T-helper 22 cell (primary cell): ENCODE data around the gene HSD17B1.
"Not testable (repeated sequence)": the region's sequence is repeated elsewhere in the genome, so short reads cannot be mapped to it uniquely, and the experiment has no call there.

Experiments
- DNase-seq: peaks from one replicate; pipeline ENCODE4 v3.0.0-alpha.2; 2020; ENCODE audit warnings: low read depth

HSD17B1 gene

DNA sequence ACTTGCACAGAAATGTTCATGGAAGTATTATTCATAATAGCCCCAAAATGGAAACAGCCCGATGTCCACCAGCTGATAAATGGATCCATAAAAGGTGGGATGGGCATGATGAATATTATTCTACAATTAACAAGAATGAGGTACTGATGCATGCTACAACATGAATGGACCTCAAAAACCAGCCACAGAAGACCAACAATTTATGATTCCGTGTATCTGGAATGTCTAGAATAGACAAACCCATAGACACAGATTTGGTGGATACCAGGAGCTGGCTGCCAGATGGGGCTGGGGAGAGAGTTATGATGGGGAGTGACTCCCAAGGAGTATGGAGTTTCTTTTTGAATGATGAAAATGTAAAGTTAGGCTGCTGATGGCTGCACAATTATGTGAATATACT lies 27.5 kb upstream of the HSD17B1 start:
- no peak for DNase-seq

DNA sequence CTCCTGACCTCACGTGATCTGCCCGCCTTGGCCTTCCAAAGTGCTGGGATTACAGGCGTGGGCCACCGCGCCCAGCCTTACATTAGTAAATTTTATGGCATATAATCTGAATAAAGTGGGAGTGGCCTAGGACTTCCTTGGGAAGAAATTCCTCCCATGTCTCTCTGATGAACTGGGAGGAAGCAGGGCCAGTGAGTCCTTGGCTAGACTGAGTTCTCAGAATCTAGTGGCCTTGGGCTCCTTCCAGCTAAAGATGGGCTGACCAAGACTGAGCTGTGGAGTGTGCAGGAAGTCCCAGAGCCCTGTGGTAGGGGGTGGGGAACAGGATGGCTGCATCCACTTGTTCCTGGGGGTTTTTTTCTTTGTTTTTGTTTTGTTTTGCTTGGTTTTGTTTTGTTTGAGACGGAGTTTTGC lies 26.7 kb upstream of the HSD17B1 start:
- no peak for DNase-seq

DNA sequence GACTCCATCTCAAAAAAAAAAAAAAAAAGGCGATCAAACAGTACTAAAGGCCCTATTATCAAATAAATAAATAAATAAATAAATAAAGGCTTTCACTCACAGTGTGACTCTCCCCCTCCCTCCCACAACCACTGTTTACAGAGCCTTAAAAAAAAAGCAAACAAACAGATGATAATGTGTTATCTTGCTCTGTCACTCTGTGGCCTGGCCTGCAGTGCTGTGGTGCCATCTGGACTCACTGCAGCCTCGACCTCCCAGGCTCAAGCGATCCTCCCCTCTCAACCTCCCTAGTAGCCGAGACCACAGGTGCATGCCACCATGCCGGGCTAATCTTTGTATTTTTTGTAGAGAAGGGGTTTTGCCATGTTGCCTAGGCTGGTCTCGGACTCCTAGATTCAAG lies 24.8 kb upstream of the HSD17B1 start:
- no peak for DNase-seq

GRCh38 chr17:42529061-42529460 lies 23.7 kb upstream of the HSD17B1 start:
- DNase-seq = no peak

GRCh38 chr17:42530952-42531454 lies 21.7 kb upstream of the HSD17B1 start:
- DNase-seq = no peak

DNA sequence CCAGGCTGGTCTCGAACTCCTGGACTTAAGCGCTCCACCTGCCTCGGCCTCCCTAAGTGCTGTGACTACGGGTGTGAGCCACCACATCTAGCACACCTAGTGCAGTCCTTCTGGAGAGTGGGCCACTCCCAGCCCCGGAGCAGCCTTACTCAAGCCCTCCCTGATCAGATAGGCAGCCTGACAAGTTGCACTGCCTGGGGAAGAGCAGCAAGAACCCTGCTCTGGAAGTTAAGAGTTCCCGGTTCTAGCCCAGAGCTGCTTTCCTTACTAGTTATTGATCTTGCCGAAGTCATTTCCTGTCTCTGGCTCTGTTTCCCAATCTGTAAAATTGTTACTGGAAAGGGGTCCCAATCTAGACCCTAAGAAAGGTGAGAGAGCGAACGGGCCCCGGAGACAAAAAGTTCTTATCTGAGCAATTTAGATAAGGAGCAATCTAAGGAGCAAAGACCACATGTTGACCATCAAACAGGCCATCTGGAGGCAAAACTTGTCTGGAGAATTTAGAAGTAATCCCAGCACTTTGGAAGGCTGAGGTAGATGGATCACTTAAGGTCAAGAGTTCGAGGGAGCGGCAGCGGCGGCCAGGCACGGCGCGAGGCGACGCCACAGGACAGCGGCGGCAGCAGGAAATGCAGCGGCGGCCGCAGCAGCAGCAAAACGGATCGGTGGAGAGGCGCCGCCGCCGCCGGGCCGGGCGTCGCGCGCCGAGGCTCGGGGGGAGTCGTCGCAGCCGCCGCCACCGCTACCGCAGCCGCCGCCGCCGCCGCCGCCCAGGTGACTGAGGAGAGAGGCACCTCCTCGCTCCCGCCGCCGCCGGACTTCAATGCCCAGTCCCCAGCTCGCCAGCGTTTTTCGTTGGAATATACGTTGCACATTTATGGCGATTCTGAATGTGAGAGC lies 21.0 kb upstream of the HSD17B1 start:
- DNase-seq = peak; percentile 31

GRCh38 chr17:42535155-42536047 lies 17.3 kb upstream of the HSD17B1 start:
- no peak for DNase-seq

DNA sequence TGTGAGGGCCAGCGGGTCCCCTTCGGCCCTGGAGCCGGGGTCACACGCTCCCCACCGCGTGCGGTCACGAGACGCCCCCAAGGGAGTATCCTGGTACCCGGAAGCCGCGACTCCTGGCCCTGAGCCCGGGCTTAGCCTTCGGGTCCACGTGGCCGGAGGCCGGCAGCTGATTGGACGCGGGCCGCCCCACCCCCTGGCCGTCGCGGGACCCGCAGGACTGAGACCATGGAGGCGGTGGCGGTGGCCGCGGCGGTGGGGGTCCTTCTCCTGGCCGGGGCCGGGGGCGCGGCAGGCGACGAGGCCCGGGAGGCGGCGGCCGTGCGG lies 16.7 kb upstream of the HSD17B1 start, which contains the start of gene NAGLU:
Gene NAGLU, plus strand, starts transcription at position 194 of the 324 bp plus-strand sequence. Its CDS starts 32 bp downstream, at position 226.
- DNase-seq = peak; percentile 61

- DNase-seq = peak; percentile 55
Measured at GRCh38 chr17:42536372-42537155, 16.2 kb upstream of the HSD17B1 start.

DNA sequence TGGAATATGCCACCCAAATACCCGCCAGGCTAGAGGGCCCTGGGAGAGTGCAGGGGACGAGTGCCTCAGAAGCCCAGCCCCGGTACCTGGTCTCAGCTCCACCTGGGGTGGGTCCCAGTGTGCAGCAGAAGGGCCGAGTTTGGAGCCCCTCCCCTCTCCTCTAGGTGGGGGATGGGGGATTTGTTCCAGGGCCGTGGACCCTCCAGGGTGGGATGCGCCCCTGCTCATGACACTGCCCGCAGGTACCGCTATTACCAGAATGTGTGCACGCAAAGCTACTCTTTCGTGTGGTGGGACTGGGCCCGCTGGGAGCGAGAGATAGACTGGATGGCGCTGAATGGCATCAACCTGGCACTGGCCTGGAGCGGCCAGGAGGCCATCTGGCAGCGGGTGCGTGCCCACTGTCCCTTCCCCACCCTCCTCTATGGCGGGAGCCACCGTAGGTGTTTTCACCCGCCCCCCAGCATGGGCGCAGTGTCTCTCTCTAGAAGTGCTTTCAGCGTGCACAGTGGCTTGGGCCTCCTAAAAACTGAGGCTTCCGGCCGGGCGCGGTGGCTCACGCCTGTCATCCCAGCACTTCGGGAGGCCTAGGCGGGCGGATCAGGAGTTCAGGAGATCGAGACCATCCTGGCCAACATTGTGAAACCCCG lies 15.4 kb upstream of the HSD17B1 start:
- no peak for DNase-seq

DNA sequence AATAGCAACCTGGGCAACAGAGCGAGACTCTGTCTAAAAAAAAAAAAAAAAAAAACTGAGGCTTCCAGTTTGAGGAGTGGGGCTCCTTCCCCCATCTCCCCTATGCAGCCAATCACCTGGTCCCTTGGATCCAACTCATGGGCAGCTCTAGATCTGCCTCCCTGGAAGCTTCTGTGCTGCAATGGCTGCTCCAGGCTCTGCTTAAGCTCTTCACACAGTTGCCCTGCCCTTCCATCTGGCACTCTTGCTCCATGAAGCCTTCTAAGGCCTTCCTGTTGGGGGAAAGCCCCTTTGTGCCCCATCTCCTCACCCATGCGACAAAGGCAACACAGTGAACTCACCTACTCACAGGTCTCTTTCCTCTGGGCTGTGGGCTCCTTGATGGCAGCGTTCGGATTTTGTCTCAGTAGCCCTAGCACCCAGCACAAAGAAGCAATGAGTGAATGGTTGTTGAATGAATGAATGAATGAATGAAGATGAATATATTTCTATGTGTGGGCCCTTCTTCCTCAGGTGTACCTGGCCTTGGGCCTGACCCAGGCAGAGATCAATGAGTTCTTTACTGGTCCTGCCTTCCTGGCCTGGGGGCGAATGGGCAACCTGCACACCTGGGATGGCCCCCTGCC lies 14.8 kb upstream of the HSD17B1 start:
- no peak for DNase-seq

DNA sequence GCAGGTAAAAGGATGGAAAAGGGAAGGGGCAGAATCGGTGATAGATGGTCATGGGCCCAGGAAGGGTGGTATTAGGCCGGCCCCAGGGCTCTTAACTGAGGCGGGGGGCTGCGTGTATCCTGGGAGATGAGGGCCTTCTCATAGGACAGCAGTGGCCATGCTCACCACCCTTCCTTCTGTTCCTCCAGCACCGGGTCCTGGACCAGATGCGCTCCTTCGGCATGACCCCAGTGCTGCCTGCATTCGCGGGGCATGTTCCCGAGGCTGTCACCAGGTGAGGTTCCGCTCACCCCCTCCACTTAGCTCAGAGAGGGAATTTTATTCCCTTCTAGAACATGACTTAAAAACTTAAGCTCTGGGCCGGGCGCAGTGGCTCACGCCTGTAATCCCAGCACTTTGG lies 14.2 kb upstream of the HSD17B1 start:
- no peak for DNase-seq

GRCh38 chr17:42540558-42540957 lies 12.2 kb upstream of the HSD17B1 start:
- DNase-seq = not testable (repeated sequence)

GRCh38 chr17:42541041-42541833 lies 11.5 kb upstream of the HSD17B1 start:
- DNase-seq = no peak

GRCh38 chr17:42543190-42544079 lies 9.3 kb upstream of the HSD17B1 start:
- no peak for DNase-seq

DNA sequence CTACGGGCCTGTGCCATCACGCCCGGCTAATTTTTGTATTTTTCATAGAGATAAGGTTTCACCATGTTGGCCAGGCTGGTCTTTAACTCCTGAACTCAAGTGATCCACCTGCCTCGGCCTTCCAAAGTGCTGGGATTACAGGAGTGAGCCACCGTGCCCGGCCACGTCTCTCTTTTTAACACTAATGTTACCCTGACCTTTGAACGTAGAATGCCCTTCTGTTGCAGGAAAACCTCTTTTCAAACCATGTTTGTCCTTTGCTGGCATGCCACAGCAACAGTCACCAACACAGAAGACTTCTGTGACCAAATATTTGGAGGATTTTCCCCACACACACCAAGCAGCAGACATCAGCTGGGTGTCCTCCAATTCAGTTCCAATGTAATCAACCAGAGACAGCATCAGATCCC lies 7.8 kb upstream of the HSD17B1 start:
- no peak for DNase-seq

GRCh38 chr17:42545755-42546505 lies 6.8 kb upstream of the HSD17B1 start:
- not testable (repeated sequence) for DNase-seq

- DNase-seq = no peak
Measured at GRCh38 chr17:42547001-42547461, 5.7 kb upstream of the HSD17B1 start.
